H1 (cell line): ENCODE measurements around the gene CCNA2. TPM values are rescaled to one million over a fixed set of nuclear protein-coding genes. Genes with fewer than 3 reads are reported as not detected.

Experiments
- BACH1 ChIP-seq: IDR thresholded peaks from 2 replicates; pipeline ENCODE4 v1.6.1; 2012; ENCODE audit warnings: low read length, improper control_type of control experiment
- BRCA1 ChIP-seq: IDR thresholded peaks from 2 replicates; pipeline ENCODE4 v1.6.1; 2012; ENCODE audit warnings: low read depth, low read length, improper control_type of control experiment
- CBX8 ChIP-seq: fragments of 300-800, 300-1000 bp; sonication (generic); IDR thresholded peaks from 2 replicates; pipeline ENCODE4 v1.7.1; 2016; ENCODE audit warnings: low read depth, low read length, borderline replicate concordance
- HDAC2 ChIP-seq, 2 experiments: fragments of 300-600 bp in 1 of 2; sonication (generic) in 1 of 2; IDR thresholded peaks; 2 replicates each; pipeline ENCODE4 v1.6.1; 2011 to 2012; ENCODE audit warnings: low read depth in 2 of 2, low read length in 2 of 2, mild to moderate bottlenecking in 2 of 2, moderate library complexity in 2 of 2, borderline replicate concordance in 1 of 2, inconsistent platforms in 1 of 2
- MAFK ChIP-seq: IDR thresholded peaks from 2 replicates; pipeline ENCODE4 v1.6.1; 2012; ENCODE audit warnings: low read depth, mild to moderate bottlenecking, improper control_type of control experiment, low read length
- POLR2AphosphoS5 ChIP-seq: IDR thresholded peaks from 2 replicates; pipeline ENCODE4 v1.6.1; 2011; ENCODE audit warnings: low read depth, low read length
- SP1 ChIP-seq: IDR thresholded peaks from 2 replicates; pipeline ENCODE4 v1.6.1; 2011; ENCODE audit warnings: low read depth, low read length
- SP2 ChIP-seq: IDR thresholded peaks from 2 replicates; pipeline ENCODE4 v1.6.1; 2012; ENCODE audit warnings: mild to moderate bottlenecking, low read length, inconsistent platforms
- polyA plus RNA-seq, 7 experiments: library from polyadenylated mRNA; depleted of rRNA in 3 of 7; stranded (reverse) in 5 of 7; unstranded in 2 of 7; fragments of >200 nt in 5 of 7; fragments of 200-250 nt in 2 of 7; gene quantifications; 1 replicate in 5 of 7; 2 replicates in 1 of 7; 4 replicates in 1 of 7; pipeline versions ENCODE4 v1.2.1 to v1.2.3, GENCODE V29; 2011 to 2013; ENCODE audit warnings: missing spikeins in 2 of 7, mixed read lengths in 2 of 7
- total RNA-seq: library from RNA; stranded (reverse); fragmentation: NEBNext Ultra II Directional; extraction: Animal tissue kit (Norgen Biotek cat#: 25700); gene quantifications from 2 replicates; pipeline ENCODE4 v1.2.1, GENCODE V29; 2021

The CCNA2 gene
- total and polyA plus RNA-seq, 2 of the 8 experiments (the other 6 are each of a cell fraction or from before 2014, with no cell fraction given), result 42.1 to 98.6 TPM

DNA sequence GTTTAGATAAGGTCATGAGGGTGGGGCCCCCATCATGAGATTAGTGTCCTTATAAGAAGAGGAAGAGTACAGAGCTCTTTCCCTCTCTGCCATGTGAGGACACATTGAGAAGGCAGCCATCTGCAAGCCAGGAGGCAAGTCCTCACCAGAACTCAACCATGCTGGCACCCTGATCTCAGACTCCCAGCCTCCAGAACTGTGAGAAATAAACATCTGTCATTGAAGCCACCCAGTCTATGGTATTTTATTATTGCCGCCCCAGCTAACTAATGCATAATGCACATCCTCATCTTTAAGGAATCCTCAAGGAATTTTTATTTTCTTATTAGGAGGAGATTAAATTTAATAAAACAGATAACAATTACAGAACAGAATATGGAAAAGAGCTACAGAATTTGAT is 39.3 kb downstream of the CCNA2 start (continued):
- TF ChIP-seq BRCA1 (no peak), HDAC2 (IDR thresholded peaks at IDR 0.05; ENCODE audit: borderline replicate concordance in 1 of 2, low read depth in 2 of 2, low read length in 2 of 2) (no peak), MAFK (no peak), POLR2AphosphoS5 (no peak), CBX8 (no peak), BACH1 (no peak), SP1 (no peak), SP2 (no peak)
